GM12873 (cell line): ENCODE measurements around the gene MYO18B.

Experiments used
- TF ChIP-seq, protein P1 (sequence below): IDR thresholded peaks from 2 replicates; pipeline ENCODE4 v1.5.1; 2012; ENCODE audit warnings: low read depth, mild to moderate bottlenecking, moderate library complexity, low read length, control low read depth; ENCODE audit not compliant: insufficient read depth; ENCODE audit errors: missing control alignments

MYO18B gene

DNA sequence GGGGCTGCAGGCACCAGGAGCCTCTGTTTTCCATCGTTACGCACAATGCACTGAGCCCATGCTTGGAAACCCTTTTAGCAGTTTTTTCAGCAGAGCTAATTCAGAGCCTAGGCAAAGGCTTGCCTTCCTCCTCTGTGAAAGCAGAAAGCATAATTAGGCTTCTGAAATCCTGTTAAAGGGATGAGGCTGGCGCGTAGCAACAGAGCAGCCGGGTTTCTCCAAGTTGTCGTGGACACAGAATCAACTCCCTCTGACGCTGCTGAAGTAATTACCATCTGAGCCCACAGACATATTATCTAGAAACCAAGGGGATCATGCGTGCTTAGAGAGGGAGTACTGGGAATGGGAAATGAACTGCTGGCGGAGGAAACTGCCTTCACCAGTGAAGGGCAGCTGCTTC, 85.4 kb downstream of the MYO18B start:
- TF ChIP-seq, protein P1, sequence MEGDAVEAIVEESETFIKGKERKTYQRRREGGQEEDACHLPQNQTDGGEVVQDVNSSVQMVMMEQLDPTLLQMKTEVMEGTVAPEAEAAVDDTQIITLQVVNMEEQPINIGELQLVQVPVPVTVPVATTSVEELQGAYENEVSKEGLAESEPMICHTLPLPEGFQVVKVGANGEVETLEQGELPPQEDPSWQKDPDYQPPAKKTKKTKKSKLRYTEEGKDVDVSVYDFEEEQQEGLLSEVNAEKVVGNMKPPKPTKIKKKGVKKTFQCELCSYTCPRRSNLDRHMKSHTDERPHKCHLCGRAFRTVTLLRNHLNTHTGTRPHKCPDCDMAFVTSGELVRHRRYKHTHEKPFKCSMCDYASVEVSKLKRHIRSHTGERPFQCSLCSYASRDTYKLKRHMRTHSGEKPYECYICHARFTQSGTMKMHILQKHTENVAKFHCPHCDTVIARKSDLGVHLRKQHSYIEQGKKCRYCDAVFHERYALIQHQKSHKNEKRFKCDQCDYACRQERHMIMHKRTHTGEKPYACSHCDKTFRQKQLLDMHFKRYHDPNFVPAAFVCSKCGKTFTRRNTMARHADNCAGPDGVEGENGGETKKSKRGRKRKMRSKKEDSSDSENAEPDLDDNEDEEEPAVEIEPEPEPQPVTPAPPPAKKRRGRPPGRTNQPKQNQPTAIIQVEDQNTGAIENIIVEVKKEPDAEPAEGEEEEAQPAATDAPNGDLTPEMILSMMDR = no peak

DNA sequence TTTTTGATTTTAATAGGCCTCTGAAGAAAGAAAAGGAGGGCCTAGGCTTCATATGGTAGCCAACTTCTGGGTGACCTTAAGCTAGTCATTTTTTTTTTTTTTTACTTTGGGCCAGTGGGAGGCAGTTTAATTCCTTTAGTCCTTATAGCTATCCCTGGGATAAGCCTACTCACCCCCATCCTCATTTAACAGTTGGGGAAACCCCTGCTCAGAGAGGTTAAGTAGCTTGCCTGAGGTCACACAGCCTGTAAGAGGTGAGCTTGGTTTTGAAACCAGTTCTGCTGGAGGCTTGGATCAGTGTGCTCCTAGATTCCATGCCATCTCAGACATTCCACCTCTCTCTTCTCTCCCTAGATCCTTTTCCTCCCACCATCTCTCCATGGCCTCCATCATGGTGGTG, 86.4 kb downstream of the MYO18B start:
- TF ChIP-seq, protein P1 = no peak

DNA sequence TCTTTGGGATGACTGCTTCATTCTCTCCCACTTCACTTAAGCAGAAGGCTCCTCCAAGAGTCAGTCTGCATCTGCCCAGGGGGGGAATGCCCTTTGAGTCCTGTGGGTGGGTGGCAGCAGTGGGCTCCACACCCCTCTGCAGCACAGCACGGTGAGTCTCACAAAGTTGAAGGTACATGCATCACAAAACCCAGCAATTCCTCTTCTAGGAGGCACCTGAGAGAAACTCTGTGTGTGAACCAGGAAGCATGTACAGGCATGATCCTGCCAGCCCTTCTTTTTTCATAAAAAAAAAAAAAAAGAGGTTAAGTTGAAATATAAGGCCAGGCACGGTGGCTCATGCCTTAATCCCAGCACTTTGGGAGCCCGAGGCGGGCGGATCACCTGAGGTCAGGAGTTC, 87.2 kb downstream of the MYO18B start:
- TF ChIP-seq, protein P1 = no peak

GRCh38 chr22:25829808-25830777, 88.1 kb downstream of the MYO18B start:
- TF ChIP-seq, protein P1 = no peak

- TF ChIP-seq, protein P1 = no peak
Observed at GRCh38 chr22:25833091-25833490, 91.1 kb downstream of the MYO18B start.

DNA sequence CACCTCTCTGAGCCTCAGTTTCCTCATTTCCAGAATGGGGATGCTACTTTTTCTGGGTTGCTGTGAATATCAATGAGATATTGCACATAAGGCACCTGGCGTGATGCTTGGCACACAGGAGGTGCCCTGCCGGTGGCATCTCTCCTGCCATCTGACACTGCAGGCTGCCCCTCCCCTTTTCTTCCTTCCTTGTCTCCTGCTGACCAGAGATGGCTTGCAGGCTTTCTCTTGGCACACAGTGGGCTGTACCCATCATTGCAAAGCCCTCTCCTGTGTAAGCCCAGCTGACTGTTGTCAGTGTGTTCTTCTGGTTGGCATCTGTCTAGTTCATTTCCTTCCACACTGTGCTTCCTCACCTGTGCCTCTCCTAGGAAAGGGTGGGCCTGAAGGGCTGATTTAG, 91.7 kb downstream of the MYO18B start:
- TF ChIP-seq, protein P1 = no peak

DNA sequence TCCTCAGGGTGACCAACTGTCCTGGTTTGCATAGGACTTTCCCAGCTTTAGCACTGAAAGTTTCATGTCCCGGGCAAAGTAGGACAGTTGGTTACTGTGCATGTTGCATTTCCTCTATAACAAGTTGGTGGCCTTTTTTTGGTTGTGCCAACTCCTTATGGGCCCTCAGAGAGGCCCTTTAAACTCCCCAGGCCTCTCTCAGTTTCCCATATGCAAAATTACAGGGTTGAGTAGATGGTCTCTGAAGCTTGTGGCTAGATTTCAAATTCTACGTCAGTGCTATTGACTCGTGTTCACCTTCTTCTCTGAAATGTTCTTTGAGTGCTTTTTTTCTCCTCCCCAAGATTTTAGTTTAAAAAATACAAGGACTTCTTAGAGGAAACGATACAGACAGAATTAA, 92.5 kb downstream of the MYO18B start:
- TF ChIP-seq, protein P1 = no peak
